ENCODE data around the gene C10orf95. TPM values are rescaled to one million over a fixed set of nuclear protein-coding genes. Genes with fewer than 3 reads are reported as not detected.
"Not testable (repeated sequence)": the region's sequence is repeated elsewhere in the genome, so short reads cannot be mapped to it uniquely, and the experiment has no call there.

C10orf95 gene
- total RNA-seq (under 1 TPM in 4 of 7 donors, not detected in 3; 0.33 to 0.77 (median 0.47) TPM), polyA plus RNA-seq (under 1 TPM; 0.06 to 0.33 (median 0.18) TPM)
- long read RNA-seq, donor 1 = 0 reads
- long read RNA-seq, donor 2 = 0 reads

- Histone ChIP-seq H3K27ac (peak within 1 kb of the TSS; percentile 67 to 95 (median 88)), H3K36me3 (peaks cover 0 to 37% (median 8%) of the 10 kb centered on the region in 6 donors), H3K4me3 (peak within 1 kb of the TSS; percentile 63 to 98 (median 81)), H3K9me3 (no peaks in the 10 kb centered on the region), H3K4me1 (peaks cover 8 to 68% (median 35%) of the 10 kb centered on the region in 6 donors), H3K27me3 (replicated peaks in 1 of 7) (no peaks in the 10 kb centered on the region)
- peak; percentile 81 for DNase-seq
- intact Hi-C loops (cut with DNase I; ENCODE audit: low total_unique reads) = no loop called here
- WGBS, 5 donors = 25 to 36% (median 27%) methylated on average over 20 to 28 of the region's 28 CpGs
- no peak for TF ChIP-seq POLR2AphosphoS5 (IDR thresholded peaks at IDR 0.05)
- no peak for TF ChIP-seq CTCF (IDR thresholded peaks at IDR 0.05 in 8 of 11, conservative IDR thresholded peaks at IDR 0.05 in 3 of 11)
- TF ChIP-seq POLR2A (IDR thresholded peaks at IDR 0.05) = no peak
These were observed at the start of gene C10orf95 for GRCh38 chr10:102451105-102451969. Gene C10orf95, minus strand, starts transcription at chr10:102451543. Its CDS starts 450 bp downstream, at chr10:102451093.

DNA sequence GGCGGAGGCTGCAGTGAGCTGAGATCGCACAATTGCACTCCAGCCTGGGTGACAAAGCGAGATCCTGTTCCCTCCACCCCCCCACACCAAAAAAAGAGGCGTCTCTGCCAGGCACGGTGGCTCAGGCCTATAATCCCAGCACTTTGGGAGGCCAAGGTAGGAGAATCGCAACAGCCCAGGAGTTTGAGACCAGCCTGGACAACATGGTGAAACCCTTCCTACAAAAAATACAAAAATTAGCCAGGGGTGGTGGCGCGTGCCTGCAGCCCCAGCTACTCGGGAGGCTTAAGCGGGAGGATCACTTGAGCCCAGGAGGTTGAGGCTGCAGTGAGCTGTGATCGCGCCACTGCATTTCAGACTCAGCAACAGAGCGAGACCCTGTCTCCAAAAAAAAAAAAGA, 49.3 kb upstream of the C10orf95 start:
- Histone ChIP-seq H3K4me3 (peak overlapping the region in 1 of 8 donors; percentile 98), H3K36me3 (peaks cover 0 to 15% (median 0%) of the 10 kb centered on the region in 6 donors), H3K27ac (peak overlapping the region in 3 of 8 donors; percentile 91 to 97 (median 95)), H3K4me1 (peaks cover 29 to 84% (median 64%) of the 10 kb centered on the region in 6 donors)
- H3K9me3 ChIP-seq; H3K27me3 ChIP-seq (replicated peaks in 1 of 7): not testable (repeated sequence)
- 93 to 97% (median 96%) methylated on average over 13 of the region's 13 CpGs for WGBS, 5 donors
- peak; percentile 68 for DNase-seq
- intact Hi-C loops (cut with DNase I; ENCODE audit: low total_unique reads) = loop anchor here (5.0 kb wide), 1 partner anchor 82 kb away; no protein-coding TSS in a partner anchor

- intact Hi-C loops (cut with DNase I; ENCODE audit: low total_unique reads) = no loop called here
These were observed 48.0 kb upstream of the C10orf95 start for GRCh38 chr10:102499356-102499755.

GRCh38 chr10:102497545-102497944, 46.2 kb upstream of the C10orf95 start:
- Histone ChIP-seq H3K27ac (no peak overlapping the region), H3K9me3 (no peaks in the 10 kb centered on the region), H3K4me3 (no peak overlapping the region), H3K4me1 (peaks cover 11 to 79% (median 49%) of the 10 kb centered on the region in 6 donors), H3K27me3 (replicated peaks in 1 of 7) (no peaks in the 10 kb centered on the region), H3K36me3 (peaks cover 0 to 41% (median 4%) of the 10 kb centered on the region in 6 donors)
- intact Hi-C loops (cut with DNase I; ENCODE audit: low total_unique reads) = no loop called here
- TF ChIP-seq POLR2A (IDR thresholded peaks at IDR 0.05) (no peak), POLR2AphosphoS5 (IDR thresholded peaks at IDR 0.05) (no peak), CTCF (IDR thresholded peaks at IDR 0.05 in 8 of 11, conservative IDR thresholded peaks at IDR 0.05 in 3 of 11) (no peak)
- 93 to 98% (median 96%) methylated on average over 1 of the region's 1 CpG for WGBS, 5 donors
- no peak for DNase-seq

More at GRCh38 chr10:102499356-102499755, 48.0 kb upstream of the C10orf95 start:
- H3K4me3 ChIP-seq = no peak overlapping the region
- H3K4me1 ChIP-seq = peaks cover 18 to 74% (median 53%) of the 10 kb centered on the region in 6 donors
- peak overlapping the region in 1 of 8 donors; percentile 1 for H3K27ac ChIP-seq
- no peaks in the 10 kb centered on the region for H3K27me3 ChIP-seq (replicated peaks in 1 of 7)
- no peaks in the 10 kb centered on the region for H3K9me3 ChIP-seq
- no peak for TF ChIP-seq POLR2A (IDR thresholded peaks at IDR 0.05)
- no peak for TF ChIP-seq POLR2AphosphoS5 (IDR thresholded peaks at IDR 0.05)
- TF ChIP-seq CTCF (IDR thresholded peaks at IDR 0.05 in 8 of 11, conservative IDR thresholded peaks at IDR 0.05 in 3 of 11) = no peak
- peaks cover 0 to 24% (median 0%) of the 10 kb centered on the region in 6 donors for H3K36me3 ChIP-seq
- WGBS, 5 donors = 65 to 86% (median 80%) methylated on average over 3 of the region's 3 CpGs
- no peak for DNase-seq

Data from spleen (tissue), 13 donors.